Vagina (tissue), 2 donors: ENCODE results near the gene CIROP. TPM values are rescaled to one million over a fixed set of nuclear protein-coding genes. Genes with fewer than 3 reads are reported as not detected.

Experiments used
- DNase-seq, 2 donors: peaks; one replicate each; pipeline ENCODE4 v3.0.0-alpha.2; 2017; ENCODE audit errors: extremely low spot score in 2 of 2
- H3K27ac ChIP-seq: fragments of 200-600 bp; sonication (generic); one replicate; pipeline ENCODE4 v1.5.1; 2019
- H3K27me3 ChIP-seq: fragments of 200-600 bp; sonication (generic); one replicate; pipeline ENCODE4 v1.5.1; 2019
- H3K36me3 ChIP-seq, 2 donors: fragments of 200-600 bp; sonication (generic); one replicate each; pipeline ENCODE4 v1.5.1; 2017 to 2019
- H3K4me1 ChIP-seq: fragments of 200-600 bp; sonication (generic); one replicate; pipeline ENCODE4 v1.5.1; 2019
- H3K4me3 ChIP-seq, 2 donors: fragments of 200-600 bp; sonication (generic); 1 replicate in 1 of 2; 2 replicates in 1 of 2; pipeline ENCODE4 v1.5.1; 2016 to 2019
- H3K9me3 ChIP-seq: fragments of 200-600 bp; sonication (generic); one replicate; pipeline ENCODE4 v1.5.1; 2019
- CTCF ChIP-seq, 3 experiments: fragments of 450-650 bp in 2 of 3; fragments of 200-600 bp in 1 of 3; sonication (generic) in 1 of 3; IDR thresholded peaks; one replicate each; pipeline ENCODE4 v1.5.1; 2017 to 2019; ENCODE audit warnings: antibody characterized with exemption in 3 of 3, mild to moderate bottlenecking in 2 of 3, moderate library complexity in 2 of 3
- POLR2A ChIP-seq, 2 donors: fragments of 450-650 bp; IDR thresholded peaks; one replicate each; pipeline ENCODE4 v1.6.1; 2017; ENCODE audit warnings: antibody characterized with exemption in 2 of 2, mild to moderate bottlenecking in 2 of 2, moderate library complexity in 2 of 2
- POLR2AphosphoS5 ChIP-seq, 2 donors: sonication (generic); formaldehyde crosslinking; IDR thresholded peaks; one replicate each; pipeline ENCODE4 v1.9.0; 2017; ENCODE audit warnings: antibody characterized with exemption in 2 of 2, mild to moderate bottlenecking in 2 of 2, low read depth in 1 of 2; ENCODE audit not compliant: insufficient read depth in 1 of 2
- intact Hi-C: fragments of 100-400 bp; cut with DNase I; formaldehyde crosslinking; loops from one replicate; pipeline ENCODE4 v1.15.1; 2023
- total RNA-seq: library from RNA; depleted of rRNA; stranded (reverse); fragments of >200 nt; gene quantifications from one replicate; pipeline ENCODE4 v1.2.3, GENCODE V29; 2016

The CIROP gene
- total RNA-seq, 1 donor from 2014 or later = not detected

- Histone ChIP-seq H3K27me3 (no peaks in the 10 kb centered on the region), H3K36me3 (peaks cover 0 to 63% of the 10 kb centered on the region in 2 donors), H3K27ac (no peak overlapping the region), H3K4me1 (peaks cover 54% of the 10 kb centered on the region), H3K9me3 (no peaks in the 10 kb centered on the region), H3K4me3 (no peak overlapping the region)
- DNase-seq = peak; percentile 85 to 87
- intact Hi-C loops = no loop called here
- no peak for TF ChIP-seq CTCF (IDR thresholded peaks at IDR 0.05)
- TF ChIP-seq POLR2AphosphoS5 (IDR thresholded peaks at IDR 0.05; ENCODE audit: insufficient read depth in 1 of 2, low read depth in 1 of 2) = no peak
These were observed 36.7 kb downstream of the CIROP start for GRCh38 chr14:23067847-23068788.

GRCh38 chr14:23066855-23067744 lies 37.7 kb downstream of the CIROP start:
- Histone ChIP-seq H3K27ac (no peak overlapping the region), H3K4me3 (no peak overlapping the region), H3K27me3 (no peaks in the 10 kb centered on the region), H3K9me3 (no peaks in the 10 kb centered on the region), H3K36me3 (peaks cover 0 to 63% of the 10 kb centered on the region in 2 donors), H3K4me1 (peaks cover 51% of the 10 kb centered on the region)
- peak in 1 of 2 donors; percentile 52 for DNase-seq
- intact Hi-C loops = no loop called here
- TF ChIP-seq POLR2AphosphoS5 (IDR thresholded peaks at IDR 0.05; ENCODE audit: insufficient read depth in 1 of 2, low read depth in 1 of 2) = no peak
- TF ChIP-seq POLR2A (IDR thresholded peaks at IDR 0.05) = no peak
- no peak for TF ChIP-seq CTCF (IDR thresholded peaks at IDR 0.05)

GRCh38 chr14:23066368-23066767 lies 38.4 kb downstream of the CIROP start:
- no peak for DNase-seq
- intact Hi-C loops = no loop called here
- TF ChIP-seq POLR2A (IDR thresholded peaks at IDR 0.05) (no peak), CTCF (IDR thresholded peaks at IDR 0.05) (no peak), POLR2AphosphoS5 (IDR thresholded peaks at IDR 0.05; ENCODE audit: insufficient read depth in 1 of 2, low read depth in 1 of 2) (no peak)
- H3K27ac ChIP-seq = no peak overlapping the region
- H3K4me3 ChIP-seq = no peak overlapping the region
- H3K9me3 ChIP-seq = no peaks in the 10 kb centered on the region
- H3K4me1 ChIP-seq = peaks cover 47% of the 10 kb centered on the region
- peaks cover 0 to 67% of the 10 kb centered on the region in 2 donors for H3K36me3 ChIP-seq
- no peaks in the 10 kb centered on the region for H3K27me3 ChIP-seq

GRCh38 chr14:23063601-23064000 lies 41.2 kb downstream of the CIROP start:
- Histone ChIP-seq H3K27me3 (no peaks in the 10 kb centered on the region), H3K4me3 (no peak overlapping the region), H3K27ac (no peak overlapping the region), H3K4me1 (peaks cover 23% of the 10 kb centered on the region), H3K9me3 (no peaks in the 10 kb centered on the region), H3K36me3 (peaks cover 0 to 93% of the 10 kb centered on the region in 2 donors)
- intact Hi-C loops = no loop called here
- peak in 1 of 2 donors; percentile 28 for DNase-seq
- TF ChIP-seq POLR2A (IDR thresholded peaks at IDR 0.05) (no peak), CTCF (IDR thresholded peaks at IDR 0.05) (no peak), POLR2AphosphoS5 (IDR thresholded peaks at IDR 0.05; ENCODE audit: insufficient read depth in 1 of 2, low read depth in 1 of 2) (no peak)
